K562 (cell line): ENCODE data around the gene GLDC. TPM values are rescaled to one million over a fixed set of nuclear protein-coding genes. Genes with fewer than 3 reads are reported as not detected.

Experiments
- ATAC-seq: fragments of 200-7000 bp; cut with Tn5 transposase; 3 replicates; pipeline ENCODE4 v1.9.1; 2020; ENCODE audit warnings: moderate library complexity
- BruUV-seq: library from RNA; stranded (reverse); fragments of 400-500 nt; replicated peaks from 2 replicates; lab custom pipeline; 2021; lab: Mats Ljungman, UMichigan
- CTCF ChIA-PET: fragments of 300-600 bp; formaldehyde crosslinking; extraction: SDS; loops from one replicate; lab custom pipeline; 2021; ENCODE audit warnings: low intra/inter-chr PET ratio; lab: Yijun Ruan, JAX
- POLR2A ChIA-PET: fragments of 300-600, 350-650 bp; sonication (Branson Sonifier 250); formaldehyde crosslinking; extraction: SDS; loops from one replicate; lab custom pipeline; 2021; ENCODE audit warnings: antibody characterized with exemption, inconsistent platforms; lab: Yijun Ruan, JAX
- DNase-seq, 4 experiments: peaks; one replicate each; pipeline versions ENCODE4 v3.0.0 to v3.0.0-alpha.2; 2011 to 2018; ENCODE audit warnings: low spot score in 3 of 4, mixed read lengths in 3 of 4; ENCODE audit errors: extremely low read depth in 1 of 4
- FAIRE-seq: peaks from 2 replicates; lab custom pipeline; 2011; peaks lifted over from hg19 to GRCh38; lab: Jason Lieb, UNC
- H2AFZ ChIP-seq: 2 replicates; pipeline ENCODE4 v1.6.0; 2011; ENCODE audit warnings: low read depth, low read length, control low read depth, inconsistent platforms
- H3K27ac ChIP-seq: fragments of 200-600 bp; 3 replicates; pipeline ENCODE4 v1.8.0; 2011; ENCODE audit warnings: low read depth, mild to moderate bottlenecking, control low read depth, inconsistent platforms, low read length, moderate library complexity, mixed read lengths; ENCODE audit errors: extremely low read depth
- H3K27me3 ChIP-seq, 2 experiments: fragments of 300-600 bp in 1 of 2; 2 replicates in 1 of 2; 3 replicates in 1 of 2; pipeline versions ENCODE4 v1.6.0 to v1.8.0; 2011; ENCODE audit warnings: inconsistent platforms in 2 of 2, low read length in 2 of 2, mild to moderate bottlenecking in 1 of 2, mixed read lengths in 1 of 2, moderate library complexity in 1 of 2; ENCODE audit not compliant: control insufficient read depth in 2 of 2, insufficient read depth in 2 of 2
- H3K36me3 ChIP-seq: fragments of 300-600 bp; 3 replicates; pipeline ENCODE4 v1.8.0; 2011; ENCODE audit warnings: mild to moderate bottlenecking, low read length, inconsistent platforms; ENCODE audit not compliant: control insufficient read depth, insufficient read depth
- H3K4me1 ChIP-seq, 2 experiments: fragments of 200-600 bp in 1 of 2; replicated peaks in 1 of 2; 2 replicates in 1 of 2; 3 replicates in 1 of 2; pipeline versions ENCODE4 v1.5.1 to v1.8.0; 2011; ENCODE audit warnings: inconsistent platforms in 2 of 2, low read length in 2 of 2, mild to moderate bottlenecking in 1 of 2, mixed read lengths in 1 of 2, moderate library complexity in 1 of 2; ENCODE audit not compliant: control insufficient read depth in 2 of 2, insufficient read depth in 2 of 2
- H3K4me2 ChIP-seq: 2 replicates; pipeline ENCODE4 v1.6.1; 2011; ENCODE audit warnings: low read length, control low read depth, inconsistent platforms, mixed read lengths; ENCODE audit not compliant: insufficient read depth
- H3K4me3 ChIP-seq: fragments of 200-600 bp; sonication (generic), shearing (Covaris generic); 2 replicates; pipeline ENCODE4 v1.5.1; 2016; ENCODE audit warnings: control low read depth, inconsistent platforms
- H3K79me2 ChIP-seq: fragments of 200-600 bp; 3 replicates; pipeline ENCODE4 v1.8.0; 2011; ENCODE audit warnings: low read length, inconsistent platforms; ENCODE audit not compliant: control insufficient read depth, insufficient read depth
- H3K9ac ChIP-seq, 2 experiments: 2 replicates each; pipeline versions ENCODE4 v1.6.0 to v1.6.1; 2011; ENCODE audit warnings: low read depth in 2 of 2, low read length in 2 of 2, control low read depth in 1 of 2, inconsistent platforms in 1 of 2, mild to moderate bottlenecking in 1 of 2, mixed read lengths in 1 of 2; ENCODE audit not compliant: insufficient read depth in 1 of 2
- H3K9me1 ChIP-seq: one replicate; pipeline ENCODE4 v1.6.0; 2011; ENCODE audit warnings: inconsistent platforms, mild to moderate bottlenecking, low read length, moderate library complexity; ENCODE audit not compliant: control insufficient read depth, insufficient read depth
- H3K9me3 ChIP-seq: replicated peaks from 2 replicates; pipeline ENCODE4 v1.5.1; 2011; ENCODE audit warnings: low read depth, low read length, inconsistent platforms; ENCODE audit not compliant: control insufficient read depth, insufficient read depth
- H4K20me1 ChIP-seq: replicated peaks from 2 replicates; pipeline ENCODE4 v1.6.1; 2011; ENCODE audit warnings: low read length, inconsistent platforms, mixed read lengths; ENCODE audit not compliant: control insufficient read depth, insufficient read depth
- BCL6 ChIP-seq: fragments of 250-450 bp; sonication (Bioruptor Pico); IDR thresholded peaks from 2 replicates; pipeline ENCODE4 v1.4.0; 2020
- CBFB ChIP-seq: sonication (generic); formaldehyde crosslinking; IDR thresholded peaks from 2 replicates; pipeline ENCODE4 v1.4.0; 2020; ENCODE audit warnings: mild to moderate bottlenecking, missing genetic modification reagents
- NCOA6 ChIP-seq: fragments of 450-650 bp; IDR thresholded peaks from 2 replicates; pipeline ENCODE4 v1.6.1; 2017; ENCODE audit warnings: mild to moderate bottlenecking
- WHSC1 ChIP-seq: IDR thresholded peaks from one replicate; pipeline ENCODE4 v1.6.1; 2012; ENCODE audit warnings: low read length, control low read depth, inconsistent platforms
- ZNF224 ChIP-seq: sonication (generic); formaldehyde crosslinking; IDR thresholded peaks from 2 replicates; pipeline ENCODE4 v1.8.0; 2022; ENCODE audit warnings: mild to moderate bottlenecking, missing genetic modification reagents
- WGBS: fragments of 100-300 bp; shearing (Covaris generic); methylation state at CpG from one replicate; pipeline ENCODE4 v1.1.6; 2016; ENCODE audit warnings: low coverage, mixed read lengths; ENCODE audit not compliant: insufficient coverage; ENCODE audit errors: missing lambda C conversion rate; 5-methylcytosine and 5-hydroxymethylcytosine counted together
- in situ Hi-C: fragments of 300-500 bp; cut with MboI; formaldehyde crosslinking; loops from 4 replicates; pipeline ENCODE4 v1.15.0; 2018; ENCODE audit warnings: inconsistent platforms, mixed read lengths
- intact Hi-C: fragments of 100-400 bp; cut with micrococcal nuclease; formaldehyde crosslinking; loops from 2 replicates; pipeline ENCODE4 v1.14.2; 2022
- polyA plus RNA-seq, 8 experiments: library from polyadenylated mRNA; depleted of rRNA in 4 of 8; stranded (reverse) in 5 of 8; unstranded in 3 of 8; fragments of >200 nt; fragmentation: Nextera tagmentation in 2 of 8; fragmentation: Illumina TruSeq in 1 of 8; extraction: Ambion mirVana in 2 of 8; extraction: Trizol in 1 of 8; gene quantifications; 2 replicates each; pipeline versions ENCODE4 v1.2.1 to v1.2.3, GENCODE V29; 2011 to 2014; ENCODE audit warnings: inconsistent platforms in 1 of 8, missing spikeins in 1 of 8
- total RNA-seq, 7 experiments: library from RNA; depleted of rRNA in 6 of 7; stranded (reverse); fragments of >200 nt in 6 of 7; fragmentation: Illumina TruSeq in 2 of 7; extraction: Trizol in 2 of 7; gene quantifications; 2 replicates each; pipeline versions ENCODE4 v1.2.1 to v1.2.3, GENCODE V29; 2011 to 2021; ENCODE audit warnings: low replicate concordance in 1 of 7
- TF ChIP-seq, protein P1 (sequence below): fragments of 450-650 bp; IDR thresholded peaks from 2 replicates; pipeline ENCODE4 v1.6.1; 2016; ENCODE audit warnings: low read depth, mild to moderate bottlenecking, moderate library complexity
- TF ChIP-seq, protein P2 (sequence below), 2 experiments: fragments of 450-650 bp in 1 of 2; sonication (generic) in 1 of 2; formaldehyde crosslinking in 1 of 2; IDR thresholded peaks; 2 replicates each; pipeline versions ENCODE4 v1.7.1 to v1.9.0; 2016 to 2022; ENCODE audit warnings: inconsistent platforms in 1 of 2, mild to moderate bottlenecking in 1 of 2, missing genetic modification reagents in 1 of 2
- TF ChIP-seq, protein P3 (sequence below): IDR thresholded peaks from 3 replicates; pipeline ENCODE4 v1.6.1; 2011; ENCODE audit warnings: borderline replicate concordance, mild to moderate bottlenecking, moderate library complexity; ENCODE audit not compliant: insufficient read length; ENCODE audit errors: extremely low read depth

GLDC gene
- total and polyA plus RNA-seq, 9 of the 15 experiments (the other 6 are each of a cell fraction or from before 2014, with no cell fraction given): 0.03 to 0.27 (median 0.08) TPM; not detected in 6

DNA sequence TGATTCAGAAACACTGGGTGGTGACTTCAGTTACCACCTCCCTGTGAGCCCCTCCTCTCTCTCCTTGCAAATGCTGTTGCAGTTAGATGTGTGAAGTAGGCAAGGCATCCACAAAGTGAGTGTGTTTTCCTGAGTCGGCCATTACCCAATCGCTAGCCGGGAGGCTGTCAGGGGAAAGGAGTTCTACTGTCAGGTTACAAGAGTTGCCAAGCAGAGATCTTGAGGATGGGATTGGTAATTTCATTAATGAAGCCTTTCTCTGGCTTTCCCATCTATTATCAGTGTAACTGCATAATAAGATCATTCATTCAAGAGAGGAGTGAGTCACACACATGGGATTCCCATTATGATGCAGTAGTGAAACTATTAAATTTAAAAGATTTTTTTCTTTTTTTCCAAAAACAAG is 106.9 kb downstream of the GLDC start:
- H3K36me3 ChIP-seq: no peaks in the 10 kb centered on the region
- H3K4me3 ChIP-seq: no peak overlapping the region
- H3K9ac ChIP-seq: no peak overlapping the region
- H3K9me3 ChIP-seq: no peaks in the 10 kb centered on the region
- ATAC-seq (no peak), DNase-seq (no peak), FAIRE-seq (no peak)
- CTCF ChIA-PET: no interaction called here
- in situ Hi-C loops (no loop called here), intact Hi-C loops (no loop called here)
- no peak overlapping the region for H2AFZ ChIP-seq
- H3K79me2 ChIP-seq: no peaks in the 10 kb centered on the region
- 4% methylated on average over 3 of the region's 3 CpGs for WGBS
- no peaks in the 10 kb centered on the region for H3K9me1 ChIP-seq
- POLR2A ChIA-PET: interaction anchor here (0.9 kb wide), 1 partner anchor 28 kb away, joined by 3 read pairs; no protein-coding TSS in a partner anchor
- BruUV-seq: no TSS peak
- H3K27me3 ChIP-seq: peaks cover 8 to 13% of the 10 kb centered on the region in 2 experiments; a peak in 4 of 5 replicates
- no peaks in the 10 kb centered on the region for H3K4me1 ChIP-seq
- no peak overlapping the region for H3K4me2 ChIP-seq
- H3K27ac ChIP-seq: no peak overlapping the region
- no peaks in the 10 kb centered on the region for H4K20me1 ChIP-seq
- TF ChIP-seq CBFB (CRISPR knock-in tag) (no peak), BCL6 (no peak), ZNF224 (CRISPR knock-in tag) (no peak), WHSC1 (no peak), NCOA6 (no peak)
- TF ChIP-seq, protein P1, sequence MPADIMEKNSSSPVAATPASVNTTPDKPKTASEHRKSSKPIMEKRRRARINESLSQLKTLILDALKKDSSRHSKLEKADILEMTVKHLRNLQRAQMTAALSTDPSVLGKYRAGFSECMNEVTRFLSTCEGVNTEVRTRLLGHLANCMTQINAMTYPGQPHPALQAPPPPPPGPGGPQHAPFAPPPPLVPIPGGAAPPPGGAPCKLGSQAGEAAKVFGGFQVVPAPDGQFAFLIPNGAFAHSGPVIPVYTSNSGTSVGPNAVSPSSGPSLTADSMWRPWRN: no peak
- TF ChIP-seq, protein P2, sequence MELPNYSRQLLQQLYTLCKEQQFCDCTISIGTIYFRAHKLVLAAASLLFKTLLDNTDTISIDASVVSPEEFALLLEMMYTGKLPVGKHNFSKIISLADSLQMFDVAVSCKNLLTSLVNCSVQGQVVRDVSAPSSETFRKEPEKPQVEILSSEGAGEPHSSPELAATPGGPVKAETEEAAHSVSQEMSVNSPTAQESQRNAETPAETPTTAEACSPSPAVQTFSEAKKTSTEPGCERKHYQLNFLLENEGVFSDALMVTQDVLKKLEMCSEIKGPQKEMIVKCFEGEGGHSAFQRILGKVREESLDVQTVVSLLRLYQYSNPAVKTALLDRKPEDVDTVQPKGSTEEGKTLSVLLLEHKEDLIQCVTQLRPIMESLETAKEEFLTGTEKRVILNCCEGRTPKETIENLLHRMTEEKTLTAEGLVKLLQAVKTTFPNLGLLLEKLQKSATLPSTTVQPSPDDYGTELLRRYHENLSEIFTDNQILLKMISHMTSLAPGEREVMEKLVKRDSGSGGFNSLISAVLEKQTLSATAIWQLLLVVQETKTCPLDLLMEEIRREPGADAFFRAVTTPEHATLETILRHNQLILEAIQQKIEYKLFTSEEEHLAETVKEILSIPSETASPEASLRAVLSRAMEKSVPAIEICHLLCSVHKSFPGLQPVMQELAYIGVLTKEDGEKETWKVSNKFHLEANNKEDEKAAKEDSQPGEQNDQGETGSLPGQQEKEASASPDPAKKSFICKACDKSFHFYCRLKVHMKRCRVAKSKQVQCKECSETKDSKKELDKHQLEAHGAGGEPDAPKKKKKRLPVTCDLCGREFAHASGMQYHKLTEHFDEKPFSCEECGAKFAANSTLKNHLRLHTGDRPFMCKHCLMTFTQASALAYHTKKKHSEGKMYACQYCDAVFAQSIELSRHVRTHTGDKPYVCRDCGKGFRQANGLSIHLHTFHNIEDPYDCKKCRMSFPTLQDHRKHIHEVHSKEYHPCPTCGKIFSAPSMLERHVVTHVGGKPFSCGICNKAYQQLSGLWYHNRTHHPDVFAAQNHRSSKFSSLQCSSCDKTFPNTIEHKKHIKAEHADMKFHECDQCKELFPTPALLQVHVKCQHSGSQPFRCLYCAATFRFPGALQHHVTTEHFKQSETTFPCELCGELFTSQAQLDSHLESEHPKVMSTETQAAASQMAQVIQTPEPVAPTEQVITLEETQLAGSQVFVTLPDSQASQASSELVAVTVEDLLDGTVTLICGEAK (IDR thresholded peaks at IDR 0.05): no peak
- TF ChIP-seq, protein P2 (CRISPR knock-in tag; IDR thresholded peaks at IDR 0.05): no peak
- TF ChIP-seq, protein P3, sequence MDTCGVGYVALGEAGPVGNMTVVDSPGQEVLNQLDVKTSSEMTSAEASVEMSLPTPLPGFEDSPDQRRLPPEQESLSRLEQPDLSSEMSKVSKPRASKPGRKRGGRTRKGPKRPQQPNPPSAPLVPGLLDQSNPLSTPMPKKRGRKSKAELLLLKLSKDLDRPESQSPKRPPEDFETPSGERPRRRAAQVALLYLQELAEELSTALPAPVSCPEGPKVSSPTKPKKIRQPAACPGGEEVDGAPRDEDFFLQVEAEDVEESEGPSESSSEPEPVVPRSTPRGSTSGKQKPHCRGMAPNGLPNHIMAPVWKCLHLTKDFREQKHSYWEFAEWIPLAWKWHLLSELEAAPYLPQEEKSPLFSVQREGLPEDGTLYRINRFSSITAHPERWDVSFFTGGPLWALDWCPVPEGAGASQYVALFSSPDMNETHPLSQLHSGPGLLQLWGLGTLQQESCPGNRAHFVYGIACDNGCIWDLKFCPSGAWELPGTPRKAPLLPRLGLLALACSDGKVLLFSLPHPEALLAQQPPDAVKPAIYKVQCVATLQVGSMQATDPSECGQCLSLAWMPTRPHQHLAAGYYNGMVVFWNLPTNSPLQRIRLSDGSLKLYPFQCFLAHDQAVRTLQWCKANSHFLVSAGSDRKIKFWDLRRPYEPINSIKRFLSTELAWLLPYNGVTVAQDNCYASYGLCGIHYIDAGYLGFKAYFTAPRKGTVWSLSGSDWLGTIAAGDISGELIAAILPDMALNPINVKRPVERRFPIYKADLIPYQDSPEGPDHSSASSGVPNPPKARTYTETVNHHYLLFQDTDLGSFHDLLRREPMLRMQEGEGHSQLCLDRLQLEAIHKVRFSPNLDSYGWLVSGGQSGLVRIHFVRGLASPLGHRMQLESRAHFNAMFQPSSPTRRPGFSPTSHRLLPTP: no peak
